ENCODE measurements around the gene SEMA3A. TPM values are rescaled to one million over a fixed set of nuclear protein-coding genes. Genes with fewer than 3 reads are reported as not detected.

The SEMA3A gene
- total and polyA plus RNA-seq, 8 donors, result 0.05 to 0.79 (median 0.46) TPM

- ATAC-seq (no peak), DNase-seq (no peak), FAIRE-seq (no peak)
- no peak for TF ChIP-seq CTCF (IDR thresholded peaks at IDR 0.05)
- intact Hi-C loops (cut with DNase I), result no loop called here
- no peaks in the 10 kb centered on the region for H3K36me3 ChIP-seq
- no peaks in the 10 kb centered on the region for H3K4me1 ChIP-seq
- no peaks in the 10 kb centered on the region for H3K27me3 ChIP-seq
- no peaks in the 10 kb centered on the region for H3K9me3 ChIP-seq
- WGBS, 2 donors, result 66 to 76% methylated on average over 2 of the region's 2 CpGs
- H3K27ac ChIP-seq, result no peak overlapping the region
- H3K4me3 ChIP-seq, result no peak overlapping the region
These were observed 286.1 kb downstream of the SEMA3A start for GRCh38 chr7:83908526-83908925.

Measured in pancreas (tissue), 10 donors.